ENCODE results near the gene GPR45. TPM values are rescaled to one million over a fixed set of nuclear protein-coding genes. Genes with fewer than 3 reads are reported as not detected.

Gene GPR45
- total RNA-seq, 1 donor from 2014 or later = not detected

DNA sequence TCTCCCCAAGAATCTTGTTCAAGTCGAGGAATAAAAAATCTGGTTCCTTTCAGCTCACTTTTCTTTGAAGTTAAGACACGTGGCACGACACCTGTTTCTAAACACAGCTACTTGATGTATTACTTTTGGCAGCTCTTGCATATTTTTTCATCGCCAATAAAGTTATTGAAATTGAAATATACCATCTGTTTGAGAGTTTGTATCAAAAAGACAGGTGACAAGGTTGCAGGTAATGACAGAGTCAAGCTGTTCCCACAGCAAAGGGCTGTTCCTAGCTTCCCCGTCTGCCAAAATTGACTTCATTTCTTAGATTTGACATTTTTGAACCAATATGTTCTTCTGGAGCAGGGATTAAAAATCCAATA is 5.5 kb upstream of the GPR45 start:
- Mint-ChIP-seq H3K4me3 (ENCODE audit: unreplicated experiment) (no peak overlapping the region), H3K4me1 (ENCODE audit: low read depth, unreplicated experiment) (peaks cover 25% of the 10 kb centered on the region), H3K27me3 (ENCODE audit: low read depth, unreplicated experiment) (no peaks in the 10 kb centered on the region), H3K36me3 (ENCODE audit: low read depth, unreplicated experiment) (peaks cover under 1% of the 10 kb centered on the region), H3K9me3 (ENCODE audit: unreplicated experiment) (no peaks in the 10 kb centered on the region), H3K27ac (ENCODE audit: unreplicated experiment) (no peak overlapping the region)
- no peaks in the 10 kb centered on the region for H3K79me2 ChIP-seq (ENCODE audit: insufficient read depth, low read length)
- peaks cover 14% of the 10 kb centered on the region for H3K4me1 ChIP-seq (ENCODE audit: insufficient read depth, low read length)
- H3K4me2 ChIP-seq (ENCODE audit: low read length) = no peak overlapping the region
- no peaks in the 10 kb centered on the region for H4K20me1 ChIP-seq (ENCODE audit: insufficient read depth, low read length)
- no peak overlapping the region for H3K4me3 ChIP-seq (ENCODE audit: insufficient read depth, low read depth, low read length)
- H3K36me3 ChIP-seq (ENCODE audit: insufficient read depth, low read length) = no peaks in the 10 kb centered on the region
- TF ChIP-seq, protein P1, sequence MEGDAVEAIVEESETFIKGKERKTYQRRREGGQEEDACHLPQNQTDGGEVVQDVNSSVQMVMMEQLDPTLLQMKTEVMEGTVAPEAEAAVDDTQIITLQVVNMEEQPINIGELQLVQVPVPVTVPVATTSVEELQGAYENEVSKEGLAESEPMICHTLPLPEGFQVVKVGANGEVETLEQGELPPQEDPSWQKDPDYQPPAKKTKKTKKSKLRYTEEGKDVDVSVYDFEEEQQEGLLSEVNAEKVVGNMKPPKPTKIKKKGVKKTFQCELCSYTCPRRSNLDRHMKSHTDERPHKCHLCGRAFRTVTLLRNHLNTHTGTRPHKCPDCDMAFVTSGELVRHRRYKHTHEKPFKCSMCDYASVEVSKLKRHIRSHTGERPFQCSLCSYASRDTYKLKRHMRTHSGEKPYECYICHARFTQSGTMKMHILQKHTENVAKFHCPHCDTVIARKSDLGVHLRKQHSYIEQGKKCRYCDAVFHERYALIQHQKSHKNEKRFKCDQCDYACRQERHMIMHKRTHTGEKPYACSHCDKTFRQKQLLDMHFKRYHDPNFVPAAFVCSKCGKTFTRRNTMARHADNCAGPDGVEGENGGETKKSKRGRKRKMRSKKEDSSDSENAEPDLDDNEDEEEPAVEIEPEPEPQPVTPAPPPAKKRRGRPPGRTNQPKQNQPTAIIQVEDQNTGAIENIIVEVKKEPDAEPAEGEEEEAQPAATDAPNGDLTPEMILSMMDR (IDR thresholded peaks at IDR 0.05; ENCODE audit: insufficient read depth, low read depth, low read length) = no peak
- TF ChIP-seq EZH2 (IDR thresholded peaks at IDR 0.05; ENCODE audit: insufficient read depth, low read length) = no peak
- H3K9ac ChIP-seq (ENCODE audit: low read length) = no peak overlapping the region
- no peak overlapping the region for H3K27ac ChIP-seq (ENCODE audit: low read depth, low read length)
- no peaks in the 10 kb centered on the region for H3K9me3 ChIP-seq (ENCODE audit: insufficient read depth, low read depth, low read length)
- DNase-seq (ENCODE audit: low read depth) (no peak), FAIRE-seq (no peak)
- H3K27me3 ChIP-seq (ENCODE audit: insufficient read depth, low read length) = peaks cover 3% of the 10 kb centered on the region
- no peak overlapping the region for H2AFZ ChIP-seq (ENCODE audit: low read depth, low read length)

DNA sequence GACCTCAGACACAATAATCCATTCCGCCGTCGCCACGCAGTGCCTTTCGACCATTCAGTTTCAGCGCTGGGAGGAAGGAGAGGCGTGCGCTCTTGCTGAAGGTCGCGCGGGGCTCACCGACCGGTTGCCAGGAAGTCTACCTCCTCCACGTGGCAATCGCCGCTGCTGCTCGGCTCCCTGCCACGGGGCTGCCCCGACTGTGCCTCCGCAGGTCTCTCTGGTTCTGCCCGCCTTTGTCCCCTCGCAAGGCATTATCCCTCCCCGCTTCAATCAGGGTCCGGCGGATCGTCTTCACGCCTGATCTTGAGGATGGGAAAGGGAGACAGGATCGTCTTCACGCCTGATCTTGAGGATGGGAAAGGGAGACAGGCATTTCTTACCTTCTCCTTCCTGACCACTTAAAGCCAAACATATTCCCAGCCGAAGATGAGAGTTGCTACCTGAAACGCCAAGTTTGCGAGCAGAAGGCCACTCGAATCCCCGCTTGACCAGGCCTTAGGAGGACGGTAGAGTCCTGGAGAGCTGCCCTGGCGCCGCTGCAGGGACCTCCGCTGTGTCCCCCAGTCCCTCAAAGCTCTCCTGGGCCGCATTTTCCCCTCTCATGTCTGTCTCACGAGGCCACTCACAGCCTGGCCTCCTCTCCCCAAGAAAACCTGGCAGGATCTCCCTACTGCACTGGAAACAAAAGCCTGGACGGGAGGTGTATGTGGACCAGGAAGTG is 4.3 kb upstream of the GPR45 start:
- no peaks in the 10 kb centered on the region for H3K9me3 Mint-ChIP-seq (ENCODE audit: unreplicated experiment)
- Histone ChIP-seq H3K27ac (ENCODE audit: low read depth, low read length) (no peak overlapping the region), H3K79me2 (ENCODE audit: insufficient read depth, low read length) (no peaks in the 10 kb centered on the region), H3K9ac (ENCODE audit: low read length) (no peak overlapping the region), H3K27me3 (ENCODE audit: insufficient read depth, low read length) (no peaks in the 10 kb centered on the region), H4K20me1 (ENCODE audit: insufficient read depth, low read length) (no peaks in the 10 kb centered on the region), H3K4me2 (ENCODE audit: low read length) (no peak overlapping the region), H2AFZ (ENCODE audit: low read depth, low read length) (peak overlapping the region; percentile 65), H3K4me3 (ENCODE audit: insufficient read depth, low read depth, low read length) (no peak overlapping the region), H3K9me3 (ENCODE audit: insufficient read depth, low read depth, low read length) (no peaks in the 10 kb centered on the region), H3K4me1 (ENCODE audit: insufficient read depth, low read length) (peaks cover 14% of the 10 kb centered on the region), H3K36me3 (ENCODE audit: insufficient read depth, low read length) (no peaks in the 10 kb centered on the region)
- H3K4me3 Mint-ChIP-seq (ENCODE audit: unreplicated experiment) = no peak overlapping the region
- no peak for FAIRE-seq
- H3K27ac Mint-ChIP-seq (ENCODE audit: unreplicated experiment) = no peak overlapping the region
- no peaks in the 10 kb centered on the region for H3K36me3 Mint-ChIP-seq (ENCODE audit: low read depth, unreplicated experiment)
- peaks cover 25% of the 10 kb centered on the region for H3K4me1 Mint-ChIP-seq (ENCODE audit: low read depth, unreplicated experiment)
- no peak for TF ChIP-seq EZH2 (IDR thresholded peaks at IDR 0.05; ENCODE audit: insufficient read depth, low read length)
- TF ChIP-seq, protein P1 (IDR thresholded peaks at IDR 0.05; ENCODE audit: insufficient read depth, low read depth, low read length) = no peak
- no peaks in the 10 kb centered on the region for H3K27me3 Mint-ChIP-seq (ENCODE audit: low read depth, unreplicated experiment)
- no peak for DNase-seq (ENCODE audit: low read depth)

DNA sequence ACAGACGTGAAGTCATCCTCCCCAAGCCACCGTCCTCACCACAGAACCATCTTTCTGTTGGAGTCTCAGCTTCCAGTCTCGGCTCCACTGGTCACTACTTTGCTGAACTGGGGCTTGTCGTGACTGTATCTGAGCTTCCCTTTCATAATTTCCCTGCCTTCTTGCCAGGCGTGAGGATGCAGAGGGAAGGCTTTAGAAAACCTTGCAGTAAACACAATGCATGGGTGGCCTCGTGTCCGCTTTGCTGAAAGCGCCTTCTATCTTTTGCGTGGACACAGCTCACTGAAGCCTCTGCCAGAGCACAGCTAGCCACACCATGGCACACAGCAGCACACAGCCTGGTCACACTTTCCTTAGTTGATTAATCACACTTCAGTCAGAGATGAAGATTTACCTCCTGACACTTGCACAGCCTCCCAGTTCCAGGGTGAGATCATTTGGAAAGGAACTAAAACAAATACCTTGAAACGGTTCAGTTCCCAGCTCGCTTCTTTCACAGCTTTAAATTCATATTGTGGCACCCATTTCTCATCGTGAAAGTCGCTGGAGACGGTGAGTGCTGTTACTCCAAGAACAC is 2.8 kb upstream of the GPR45 start:
- Histone ChIP-seq H3K79me2 (ENCODE audit: insufficient read depth, low read length) (no peaks in the 10 kb centered on the region), H3K4me3 (ENCODE audit: insufficient read depth, low read depth, low read length) (no peak overlapping the region), H3K9me3 (ENCODE audit: insufficient read depth, low read depth, low read length) (no peaks in the 10 kb centered on the region), H3K9ac (ENCODE audit: low read length) (no peak overlapping the region), H4K20me1 (ENCODE audit: insufficient read depth, low read length) (no peaks in the 10 kb centered on the region), H3K4me2 (ENCODE audit: low read length) (no peak overlapping the region), H2AFZ (ENCODE audit: low read depth, low read length) (peak overlapping the region; percentile 34), H3K36me3 (ENCODE audit: insufficient read depth, low read length) (no peaks in the 10 kb centered on the region), H3K27me3 (ENCODE audit: insufficient read depth, low read length) (no peaks in the 10 kb centered on the region), H3K27ac (ENCODE audit: low read depth, low read length) (no peak overlapping the region), H3K4me1 (ENCODE audit: insufficient read depth, low read length) (peaks cover 14% of the 10 kb centered on the region)
- H3K27me3 Mint-ChIP-seq (ENCODE audit: low read depth, unreplicated experiment) = peaks cover under 1% of the 10 kb centered on the region
- FAIRE-seq (no peak), DNase-seq (ENCODE audit: low read depth) (peak; percentile 42)
- TF ChIP-seq, protein P1 (IDR thresholded peaks at IDR 0.05; ENCODE audit: insufficient read depth, low read depth, low read length) = no peak
- TF ChIP-seq EZH2 (IDR thresholded peaks at IDR 0.05; ENCODE audit: insufficient read depth, low read length) = no peak
- no peaks in the 10 kb centered on the region for H3K36me3 Mint-ChIP-seq (ENCODE audit: low read depth, unreplicated experiment)
- peak overlapping the region; percentile 64 for H3K27ac Mint-ChIP-seq (ENCODE audit: unreplicated experiment)
- no peak overlapping the region for H3K4me3 Mint-ChIP-seq (ENCODE audit: unreplicated experiment)
- H3K9me3 Mint-ChIP-seq (ENCODE audit: unreplicated experiment) = peaks cover 4% of the 10 kb centered on the region
- H3K4me1 Mint-ChIP-seq (ENCODE audit: low read depth, unreplicated experiment) = peaks cover 25% of the 10 kb centered on the region
